ENCODE data around the gene CBY2. TPM values are rescaled to one million over a fixed set of nuclear protein-coding genes. Genes with fewer than 3 reads are reported as not detected.

Gene CBY2
- total and polyA plus RNA-seq, 2 experiments from 2014 or later, result 0.15 to 0.42 TPM

DNA sequence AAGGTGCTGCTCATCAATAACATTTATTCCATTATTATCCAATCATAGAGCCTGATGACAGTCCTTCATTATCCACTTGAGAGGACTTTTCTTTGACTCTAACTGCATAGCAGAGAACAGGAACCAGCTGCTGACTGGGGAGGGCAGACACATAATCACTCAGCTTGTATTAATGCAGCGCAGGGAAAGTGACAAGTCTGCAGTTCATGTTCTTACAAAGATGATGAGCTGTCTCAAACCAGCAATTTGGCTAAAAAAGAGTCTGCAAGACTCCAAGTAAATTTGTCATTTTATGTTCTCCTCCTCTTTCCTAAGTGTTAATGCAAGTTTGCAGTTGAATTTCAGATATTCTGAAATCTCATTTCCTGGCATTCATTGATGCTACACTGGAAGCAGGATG, 40.0 kb upstream of the CBY2 start:
- H3K27me3 Mint-ChIP-seq (ENCODE audit: insufficient read depth, low read depth, poor library complexity), result no peaks in the 10 kb centered on the region
- no peaks in the 10 kb centered on the region for H3K27me3 ChIP-seq (ENCODE audit: insufficient read depth)
- H3K9me2 ChIP-seq (ENCODE audit: insufficient read depth), result no peaks in the 10 kb centered on the region
- no peaks in the 10 kb centered on the region for H3K79me2 ChIP-seq (replicated peaks; ENCODE audit: insufficient read depth)
- no peaks in the 10 kb centered on the region for H3K4me1 Mint-ChIP-seq
- no peak for TF ChIP-seq ZNF462 (CRISPR knock-in tag; IDR thresholded peaks at IDR 0.05)
- no peak for TF ChIP-seq ZNF331 (CRISPR knock-in tag; IDR thresholded peaks at IDR 0.05; ENCODE audit: low read depth)
- TF ChIP-seq JUNB (IDR thresholded peaks at IDR 0.05; ENCODE audit: unreplicated experiment), result no peak
- TF ChIP-seq STAT1 (IDR thresholded peaks at IDR 0.05; ENCODE audit: unreplicated experiment), result no peak
- TF ChIP-seq CREB1 (CRISPR knock-in tag; IDR thresholded peaks at IDR 0.05; ENCODE audit: low read depth), result no peak
- TF ChIP-seq POLR2AphosphoS5 (IDR thresholded peaks at IDR 0.05; ENCODE audit: low read depth), result no peak
- TF ChIP-seq, protein P1, sequence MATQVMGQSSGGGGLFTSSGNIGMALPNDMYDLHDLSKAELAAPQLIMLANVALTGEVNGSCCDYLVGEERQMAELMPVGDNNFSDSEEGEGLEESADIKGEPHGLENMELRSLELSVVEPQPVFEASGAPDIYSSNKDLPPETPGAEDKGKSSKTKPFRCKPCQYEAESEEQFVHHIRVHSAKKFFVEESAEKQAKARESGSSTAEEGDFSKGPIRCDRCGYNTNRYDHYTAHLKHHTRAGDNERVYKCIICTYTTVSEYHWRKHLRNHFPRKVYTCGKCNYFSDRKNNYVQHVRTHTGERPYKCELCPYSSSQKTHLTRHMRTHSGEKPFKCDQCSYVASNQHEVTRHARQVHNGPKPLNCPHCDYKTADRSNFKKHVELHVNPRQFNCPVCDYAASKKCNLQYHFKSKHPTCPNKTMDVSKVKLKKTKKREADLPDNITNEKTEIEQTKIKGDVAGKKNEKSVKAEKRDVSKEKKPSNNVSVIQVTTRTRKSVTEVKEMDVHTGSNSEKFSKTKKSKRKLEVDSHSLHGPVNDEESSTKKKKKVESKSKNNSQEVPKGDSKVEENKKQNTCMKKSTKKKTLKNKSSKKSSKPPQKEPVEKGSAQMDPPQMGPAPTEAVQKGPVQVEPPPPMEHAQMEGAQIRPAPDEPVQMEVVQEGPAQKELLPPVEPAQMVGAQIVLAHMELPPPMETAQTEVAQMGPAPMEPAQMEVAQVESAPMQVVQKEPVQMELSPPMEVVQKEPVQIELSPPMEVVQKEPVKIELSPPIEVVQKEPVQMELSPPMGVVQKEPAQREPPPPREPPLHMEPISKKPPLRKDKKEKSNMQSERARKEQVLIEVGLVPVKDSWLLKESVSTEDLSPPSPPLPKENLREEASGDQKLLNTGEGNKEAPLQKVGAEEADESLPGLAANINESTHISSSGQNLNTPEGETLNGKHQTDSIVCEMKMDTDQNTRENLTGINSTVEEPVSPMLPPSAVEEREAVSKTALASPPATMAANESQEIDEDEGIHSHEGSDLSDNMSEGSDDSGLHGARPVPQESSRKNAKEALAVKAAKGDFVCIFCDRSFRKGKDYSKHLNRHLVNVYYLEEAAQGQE (IDR thresholded peaks at IDR 0.05; ENCODE audit: unreplicated experiment), result no peak
- no peak for TF ChIP-seq ZNF114 (CRISPR knock-in tag; IDR thresholded peaks at IDR 0.05)
- TF ChIP-seq EZH2phosphoT487 (IDR thresholded peaks at IDR 0.05; ENCODE audit: unreplicated experiment), result no peak
- TF ChIP-seq ETS1 (IDR thresholded peaks at IDR 0.05), result no peak
- TF ChIP-seq EZH2 (IDR thresholded peaks at IDR 0.05; ENCODE audit: low read depth, unreplicated experiment), result no peak
- no peak for TF ChIP-seq NANOG (IDR thresholded peaks at IDR 0.05; ENCODE audit: borderline replicate concordance)
- TF ChIP-seq, protein P2, sequence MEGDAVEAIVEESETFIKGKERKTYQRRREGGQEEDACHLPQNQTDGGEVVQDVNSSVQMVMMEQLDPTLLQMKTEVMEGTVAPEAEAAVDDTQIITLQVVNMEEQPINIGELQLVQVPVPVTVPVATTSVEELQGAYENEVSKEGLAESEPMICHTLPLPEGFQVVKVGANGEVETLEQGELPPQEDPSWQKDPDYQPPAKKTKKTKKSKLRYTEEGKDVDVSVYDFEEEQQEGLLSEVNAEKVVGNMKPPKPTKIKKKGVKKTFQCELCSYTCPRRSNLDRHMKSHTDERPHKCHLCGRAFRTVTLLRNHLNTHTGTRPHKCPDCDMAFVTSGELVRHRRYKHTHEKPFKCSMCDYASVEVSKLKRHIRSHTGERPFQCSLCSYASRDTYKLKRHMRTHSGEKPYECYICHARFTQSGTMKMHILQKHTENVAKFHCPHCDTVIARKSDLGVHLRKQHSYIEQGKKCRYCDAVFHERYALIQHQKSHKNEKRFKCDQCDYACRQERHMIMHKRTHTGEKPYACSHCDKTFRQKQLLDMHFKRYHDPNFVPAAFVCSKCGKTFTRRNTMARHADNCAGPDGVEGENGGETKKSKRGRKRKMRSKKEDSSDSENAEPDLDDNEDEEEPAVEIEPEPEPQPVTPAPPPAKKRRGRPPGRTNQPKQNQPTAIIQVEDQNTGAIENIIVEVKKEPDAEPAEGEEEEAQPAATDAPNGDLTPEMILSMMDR (conservative IDR thresholded peaks at IDR 0.05; ENCODE audit: low read depth in 2 of 2), result no peak
- no peaks in the 10 kb centered on the region for H3K36me3 ChIP-seq (ENCODE audit: insufficient read depth)
- ATAC-seq (no peak), DNase-seq (ENCODE audit: low spot score) (no peak)
- H2AFZ ChIP-seq, result no peak overlapping the region
- no peaks in the 10 kb centered on the region for H4K20me1 ChIP-seq (replicated peaks; ENCODE audit: insufficient read depth)
- no peaks in the 10 kb centered on the region for H3K4me1 ChIP-seq (ENCODE audit: insufficient read depth)
- H3K27ac Mint-ChIP-seq, result no peak overlapping the region
- no peak overlapping the region for H3K4me3 Mint-ChIP-seq
- H3F3A ChIP-seq (replicated peaks; ENCODE audit: low read depth), result no peaks in the 10 kb centered on the region
- H3K4me2 ChIP-seq, result no peak overlapping the region
- no peaks in the 10 kb centered on the region for H3K36me3 Mint-ChIP-seq (ENCODE audit: low read depth)
- H3K9me3 Mint-ChIP-seq, result peaks cover 8% of the 10 kb centered on the region
- no peak overlapping the region for H3K27ac ChIP-seq (ENCODE audit: low read depth)
- no peak overlapping the region for H3K4me3 ChIP-seq
